Osteoblast (primary cell): Measurements from ENCODE around the gene RDH16. TPM values are rescaled to one million over a fixed set of nuclear protein-coding genes. Genes with fewer than 3 reads are reported as not detected.

Experiments
- DNase-seq: peaks from one replicate; pipeline ENCODE4 v3.0.0; 2011; ENCODE audit warnings: low spot score, mixed read lengths; ENCODE audit not compliant: insufficient read length; ENCODE audit errors: missing footprints
- H2AFZ ChIP-seq: 2 replicates; pipeline ENCODE4 v1.6.0; 2011; ENCODE audit warnings: mild to moderate bottlenecking, low read length
- H3K27ac ChIP-seq: 2 replicates; pipeline ENCODE4 v1.5.1; 2011; ENCODE audit warnings: mild to moderate bottlenecking, low read depth, low read length, moderate library complexity
- H3K27me3 ChIP-seq: 2 replicates; pipeline ENCODE4 v1.6.0; 2012; ENCODE audit warnings: mild to moderate bottlenecking, control low read depth, inconsistent platforms, low read length, moderate library complexity; ENCODE audit not compliant: insufficient read depth
- H3K36me3 ChIP-seq: 2 replicates; pipeline ENCODE4 v1.5.1; 2011; ENCODE audit warnings: mild to moderate bottlenecking, low read length, control low read depth, moderate library complexity; ENCODE audit not compliant: insufficient read depth
- H3K4me1 ChIP-seq: 2 replicates; pipeline ENCODE4 v1.5.1; 2011; ENCODE audit warnings: mild to moderate bottlenecking, low read length, control low read depth, moderate library complexity; ENCODE audit not compliant: insufficient read depth
- H3K4me2 ChIP-seq: 2 replicates; pipeline ENCODE4 v1.6.0; 2011; ENCODE audit warnings: mild to moderate bottlenecking, low read length; ENCODE audit not compliant: insufficient read depth
- H3K4me3 ChIP-seq: fragments of 200-600 bp; sonication (generic); 3 replicates; pipeline ENCODE4 v1.5.1; 2012; ENCODE audit warnings: mild to moderate bottlenecking, low read length, inconsistent platforms; ENCODE audit not compliant: insufficient read depth
- H3K79me2 ChIP-seq: 2 replicates; pipeline ENCODE4 v1.6.0; 2012; ENCODE audit warnings: mild to moderate bottlenecking, low read length, control low read depth, inconsistent platforms; ENCODE audit not compliant: insufficient read depth
- H3K9me3 ChIP-seq: 2 replicates; pipeline ENCODE4 v1.5.1; 2011; ENCODE audit warnings: low read depth, low read length, control low read depth
- H4K20me1 ChIP-seq: 2 replicates; pipeline ENCODE4 v1.6.0; 2012; ENCODE audit warnings: mild to moderate bottlenecking, low read length, control low read depth; ENCODE audit not compliant: insufficient read depth
- CTCF ChIP-seq: IDR thresholded peaks from 2 replicates; pipeline ENCODE4 v1.5.1; 2011; ENCODE audit warnings: mild to moderate bottlenecking, low read depth, low read length, moderate library complexity; ENCODE audit errors: extremely low read depth
- total RNA-seq: library from RNA; depleted of rRNA; stranded (reverse); fragments of >200 nt; gene quantifications from 2 replicates; pipeline ENCODE4 v1.2.3, GENCODE V29; 2012

The RDH16 gene
- total RNA-seq, 1 donor, result under 0.01 TPM

- Histone ChIP-seq H3K27me3 (peaks cover 11% of the 10 kb centered on the region), H3K9me3 (no peaks in the 10 kb centered on the region), H2AFZ (no peak overlapping the region), H3K4me2 (no peak overlapping the region), H4K20me1 (no peaks in the 10 kb centered on the region), H3K4me1 (no peaks in the 10 kb centered on the region), H3K27ac (no peak overlapping the region), H3K79me2 (no peaks in the 10 kb centered on the region), H3K36me3 (no peaks in the 10 kb centered on the region), H3K4me3 (no peak overlapping the region)
- DNase-seq, result no peak
- TF ChIP-seq CTCF, result no peak
Observed at GRCh38 chr12:56991319-56992246, 34.2 kb upstream of the RDH16 start.

- Histone ChIP-seq H3K27ac (no peak overlapping the region), H3K4me1 (no peaks in the 10 kb centered on the region), H3K79me2 (no peaks in the 10 kb centered on the region), H3K36me3 (no peaks in the 10 kb centered on the region), H4K20me1 (no peaks in the 10 kb centered on the region), H2AFZ (no peak overlapping the region), H3K4me3 (no peak overlapping the region), H3K9me3 (no peaks in the 10 kb centered on the region), H3K4me2 (no peak overlapping the region), H3K27me3 (peaks cover 11% of the 10 kb centered on the region)
- no peak for DNase-seq
- no peak for TF ChIP-seq CTCF
Observed at GRCh38 chr12:56990648-56991318, 33.4 kb upstream of the RDH16 start.

GRCh38 chr12:56989861-56990610 lies 32.6 kb upstream of the RDH16 start:
- H3K27me3 ChIP-seq, result peaks cover 11% of the 10 kb centered on the region
- H2AFZ ChIP-seq, result no peak overlapping the region
- TF ChIP-seq CTCF, result no peak
- no peaks in the 10 kb centered on the region for H3K36me3 ChIP-seq
- H3K4me3 ChIP-seq, result no peak overlapping the region
- no peaks in the 10 kb centered on the region for H3K4me1 ChIP-seq
- no peaks in the 10 kb centered on the region for H4K20me1 ChIP-seq
- no peak overlapping the region for H3K27ac ChIP-seq
- H3K4me2 ChIP-seq, result no peak overlapping the region
- no peak for DNase-seq
- no peaks in the 10 kb centered on the region for H3K9me3 ChIP-seq
- H3K79me2 ChIP-seq, result no peaks in the 10 kb centered on the region
